GM12874 (cell line): ENCODE data around the gene ZNF454.

Source experiments
- CTCF ChIP-seq: IDR thresholded peaks from 2 replicates; pipeline ENCODE4 v1.5.1; 2011; ENCODE audit warnings: low read depth, mild to moderate bottlenecking, control low read depth, low read length, moderate library complexity; ENCODE audit not compliant: insufficient read depth

ZNF454 gene

GRCh38 chr5:178965465-178966055 lies 24.6 kb downstream of the ZNF454 start:
- no peak for TF ChIP-seq CTCF

GRCh38 chr5:178981381-178981780 lies 40.4 kb downstream of the ZNF454 start:
- no peak for TF ChIP-seq CTCF

GRCh38 chr5:178982941-178983340 lies 41.9 kb downstream of the ZNF454 start:
- no peak for TF ChIP-seq CTCF

DNA sequence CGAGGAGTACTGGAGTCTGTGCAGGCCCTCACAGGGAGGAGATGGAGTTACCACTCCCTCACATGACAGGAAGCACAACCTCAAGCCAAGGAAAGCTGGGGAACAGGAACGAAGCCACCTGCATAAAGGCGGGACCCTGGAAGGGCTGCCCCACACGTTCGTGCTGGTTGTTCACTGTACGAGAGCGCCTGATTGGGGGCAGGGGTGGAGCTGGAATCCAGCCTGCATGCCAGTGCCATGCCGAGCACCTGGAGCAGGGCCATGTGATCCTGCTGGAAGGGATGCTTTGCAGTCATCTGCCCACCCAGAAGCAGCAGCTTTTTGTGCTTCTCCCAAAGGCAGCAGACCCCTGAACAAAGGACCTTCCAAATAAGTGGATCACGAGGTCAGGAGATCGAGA lies 42.7 kb downstream of the ZNF454 start:
- TF ChIP-seq CTCF, result no peak

- no peak for TF ChIP-seq CTCF
These were observed 43.4 kb downstream of the ZNF454 start for GRCh38 chr5:178984145-178985072.

DNA sequence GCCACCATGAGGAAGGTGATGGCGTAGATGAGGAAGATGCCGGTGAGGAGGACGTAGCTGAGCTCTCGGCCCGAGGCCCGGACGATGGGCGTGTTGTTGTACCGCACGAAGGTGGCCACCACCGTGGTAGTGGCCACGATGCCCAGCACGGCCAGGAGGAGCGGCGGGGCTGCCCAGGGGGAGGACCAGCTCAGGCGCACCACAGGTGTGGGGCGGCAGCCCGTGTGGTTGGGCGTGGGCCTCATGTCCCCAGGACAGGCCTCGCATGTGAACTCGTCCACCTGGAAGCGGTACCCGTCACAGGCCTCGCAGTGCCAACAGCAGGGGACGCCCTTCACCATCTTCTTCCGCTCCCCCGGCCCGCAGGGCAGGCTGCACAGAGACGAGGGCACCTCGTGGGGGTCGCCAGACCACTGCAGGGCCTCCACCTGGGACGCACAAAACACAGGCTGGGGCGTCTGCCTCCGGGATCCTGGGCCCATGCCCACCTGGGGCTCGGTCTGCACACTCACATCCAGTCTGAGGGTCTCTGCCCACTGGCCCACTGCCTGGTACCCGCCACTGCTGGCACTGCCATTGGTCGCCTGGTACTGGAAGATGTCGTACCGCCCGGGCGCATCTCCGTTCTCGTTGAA lies 45.4 kb downstream of the ZNF454 start:
- TF ChIP-seq CTCF, result no peak
